B cell (primary cell): ENCODE measurements around the gene NFRKB. TPM values are rescaled to one million over a fixed set of nuclear protein-coding genes. Genes with fewer than 3 reads are reported as not detected.

Experiments used
- ATAC-seq: fragments of 200-7000 bp; cut with Tn5 transposase; one replicate; pipeline ENCODE4 v1.10.0; 2021; ENCODE audit warnings: low read depth, mild to moderate bottlenecking, moderate number of reproducible peaks, moderate library complexity
- CTCF ChIA-PET: fragments of 350-600 bp; sonication (Branson Sonifier 250); formaldehyde crosslinking; loops from one replicate; lab custom pipeline; 2021; ENCODE audit warnings: antibody characterized with exemption, inconsistent platforms; lab: Charles Lee
- POLR2A ChIA-PET: fragments of 350-600 bp; sonication (Branson Sonifier 250); formaldehyde crosslinking; loops from one replicate; lab custom pipeline; 2021; ENCODE audit warnings: antibody characterized with exemption; lab: Charles Lee
- DNase-seq: peaks from one replicate; pipeline ENCODE4 v3.0.0; 2013
- H2AFZ ChIP-seq: 2 replicates; pipeline ENCODE4 v1.6.1; 2012; ENCODE audit warnings: mild to moderate bottlenecking, low read depth, low read length; ENCODE audit not compliant: insufficient read depth, poor library complexity, severe bottlenecking
- H3K27ac ChIP-seq, 2 donors: 1 replicate in 1 of 2; 2 replicates in 1 of 2; pipeline ENCODE4 v1.5.1; 2012 to 2013; ENCODE audit warnings: low read length in 2 of 2, mild to moderate bottlenecking in 2 of 2, moderate library complexity in 1 of 2
- H3K27me3 ChIP-seq, 4 experiments: fragments of 200-600 bp in 1 of 4; sonication (generic) in 1 of 4; replicated peaks in 1 of 4; 1 replicate in 2 of 4; 2 replicates in 2 of 4; pipeline versions ENCODE4 v1.6.1 to v1.7.0; 2013 to 2016; ENCODE audit warnings: low read length in 3 of 4, mild to moderate bottlenecking in 2 of 4, mixed read lengths in 1 of 4, moderate library complexity in 1 of 4; ENCODE audit not compliant: insufficient read depth in 4 of 4, control insufficient read depth in 3 of 4; ENCODE audit errors: control extremely low read depth in 1 of 4
- H3K36me3 ChIP-seq, 2 experiments: replicated peaks in 1 of 2; 1 replicate in 1 of 2; 2 replicates in 1 of 2; pipeline versions ENCODE4 v1.6.1 to v1.7.1; 2013; ENCODE audit warnings: low read length in 1 of 2; ENCODE audit not compliant: insufficient read depth in 2 of 2, control insufficient read depth in 1 of 2; ENCODE audit errors: control extremely low read depth in 1 of 2, extremely low read depth in 1 of 2
- H3K4me1 ChIP-seq, 2 donors: fragments of 200-600 bp in 1 of 2; sonication (generic) in 1 of 2; 1 replicate in 1 of 2; 2 replicates in 1 of 2; pipeline versions ENCODE4 v1.5.1 to v1.6.1; 2013 to 2017; ENCODE audit warnings: low read length in 2 of 2; ENCODE audit not compliant: control insufficient read depth in 2 of 2, insufficient read depth in 2 of 2
- H3K4me2 ChIP-seq: replicated peaks from 2 replicates; pipeline ENCODE3; 2012; ENCODE audit warnings: mild to moderate bottlenecking, low read depth, low read length; ENCODE audit not compliant: poor library complexity, severe bottlenecking
- H3K4me3 ChIP-seq, 5 experiments: fragments of 200-600 bp in 1 of 5; sonication (generic) in 1 of 5; 1 replicate in 3 of 5; 2 replicates in 2 of 5; pipeline versions ENCODE4 v1.5.1 to v1.7.0; 2011 to 2016; ENCODE audit warnings: low read length in 4 of 5, mild to moderate bottlenecking in 4 of 5, low read depth in 2 of 5, control low read depth in 1 of 5, moderate library complexity in 1 of 5; ENCODE audit not compliant: insufficient read depth in 1 of 5; ENCODE audit errors: control extremely low read depth in 1 of 5, extremely low read depth in 1 of 5
- H3K79me2 ChIP-seq: fragments of 200-600 bp; sonication (generic); one replicate; pipeline ENCODE4 v1.6.0; 2016; ENCODE audit warnings: low read length; ENCODE audit not compliant: control insufficient read depth, insufficient read depth
- H3K9ac ChIP-seq: fragments of 200-600 bp; sonication (generic); 2 replicates; pipeline ENCODE4 v1.6.1; 2017; ENCODE audit warnings: mild to moderate bottlenecking, low read length, moderate library complexity
- H3K9me3 ChIP-seq, 3 donors: one replicate each; pipeline versions ENCODE4 v1.6.1 to v1.7.1; 2013; ENCODE audit warnings: low read length in 2 of 3; ENCODE audit not compliant: control insufficient read depth in 2 of 3, insufficient read depth in 1 of 3; ENCODE audit errors: control extremely low read depth in 1 of 3
- H4K20me1 ChIP-seq: 2 replicates; pipeline ENCODE4 v1.6.0; 2012; ENCODE audit warnings: mild to moderate bottlenecking, low read length; ENCODE audit not compliant: insufficient read depth, control insufficient read depth, poor library complexity, severe bottlenecking
- H3K27ac Mint-ChIP-seq: one replicate; pipeline ENCODE4 v1.8.0; 2021; ENCODE audit warnings: mixed read lengths
- H3K27me3 Mint-ChIP-seq: one replicate; pipeline ENCODE4 v1.8.0; 2021; ENCODE audit warnings: mixed read lengths
- H3K4me1 Mint-ChIP-seq: one replicate; pipeline ENCODE4 v1.8.0; 2021; ENCODE audit warnings: mixed read lengths
- H3K4me3 Mint-ChIP-seq: one replicate; pipeline ENCODE4 v1.8.0; 2021; ENCODE audit warnings: mixed read lengths
- H3K9me3 Mint-ChIP-seq: one replicate; pipeline ENCODE4 v1.8.0; 2022; ENCODE audit warnings: mixed read lengths; ENCODE audit not compliant: insufficient read depth
- EZH2 ChIP-seq: IDR thresholded peaks from 2 replicates; pipeline ENCODE4 v1.6.1; 2012; ENCODE audit warnings: borderline replicate concordance, low read depth, mild to moderate bottlenecking, moderate library complexity, low read length; ENCODE audit not compliant: insufficient read depth, poor library complexity, severe bottlenecking
- WGBS: methylation state at CpG from one replicate; pipeline ENCODE4 v1.1.5; 2013; ENCODE audit warnings: missing lambda C conversion rate; ENCODE audit not compliant: insufficient coverage; 5-methylcytosine and 5-hydroxymethylcytosine counted together
- intact Hi-C: fragments of 100-400 bp; cut with micrococcal nuclease; formaldehyde crosslinking; loops from one replicate; pipeline ENCODE4 v1.10.0; 2022
- polyA plus RNA-seq: library from polyadenylated mRNA; depleted of rRNA; stranded (reverse); fragments of >200 nt; gene quantifications from 2 replicates; pipeline ENCODE4 v1.2.3, GENCODE V29; 2012
- total RNA-seq, 2 donors: library from RNA; stranded (reverse); fragments of 120-200 nt in 1 of 2; gene quantifications; 1 replicate in 1 of 2; 2 replicates in 1 of 2; pipeline versions ENCODE4 v1.2.3 to v1.2.4, GENCODE V29; 2013 to 2022
- TF ChIP-seq, protein P1 (sequence below): fragments of 200-600 bp; IDR thresholded peaks from one replicate; pipeline ENCODE4 v1.8.0; 2022; ENCODE audit warnings: antibody characterized with exemption, mild to moderate bottlenecking

NFRKB gene
- total and polyA plus RNA-seq, 2 donors (not counting 1 experiment from before 2014, with no cell fraction given): 28.2 to 36.9 TPM

- WGBS: 94% methylated on average over 5 of the region's 8 CpGs
- ATAC-seq (no peak), DNase-seq (no peak)
- no peak overlapping the region for H3K9ac ChIP-seq
- Mint-ChIP-seq H3K4me3 (no peak overlapping the region), H3K27me3 (peaks cover 5% of the 10 kb centered on the region), H3K27ac (no peak overlapping the region), H3K9me3 (no peaks in the 10 kb centered on the region), H3K4me1 (no peaks in the 10 kb centered on the region)
- H2AFZ ChIP-seq: no peak overlapping the region
- H3K4me1 ChIP-seq: no peaks in the 10 kb centered on the region
- H3K36me3 ChIP-seq: peaks cover 0 to 6% of the 10 kb centered on the region in 2 experiments
- no peaks in the 10 kb centered on the region for H3K79me2 ChIP-seq
- H4K20me1 ChIP-seq: no peaks in the 10 kb centered on the region
- intact Hi-C loops: no loop called here
- H3K27ac ChIP-seq: no peak overlapping the region
- ChIA-PET POLR2A (no interaction called here), CTCF (no interaction called here)
- no peak overlapping the region for H3K4me3 ChIP-seq
- no peak for TF ChIP-seq EZH2
- TF ChIP-seq, protein P1, sequence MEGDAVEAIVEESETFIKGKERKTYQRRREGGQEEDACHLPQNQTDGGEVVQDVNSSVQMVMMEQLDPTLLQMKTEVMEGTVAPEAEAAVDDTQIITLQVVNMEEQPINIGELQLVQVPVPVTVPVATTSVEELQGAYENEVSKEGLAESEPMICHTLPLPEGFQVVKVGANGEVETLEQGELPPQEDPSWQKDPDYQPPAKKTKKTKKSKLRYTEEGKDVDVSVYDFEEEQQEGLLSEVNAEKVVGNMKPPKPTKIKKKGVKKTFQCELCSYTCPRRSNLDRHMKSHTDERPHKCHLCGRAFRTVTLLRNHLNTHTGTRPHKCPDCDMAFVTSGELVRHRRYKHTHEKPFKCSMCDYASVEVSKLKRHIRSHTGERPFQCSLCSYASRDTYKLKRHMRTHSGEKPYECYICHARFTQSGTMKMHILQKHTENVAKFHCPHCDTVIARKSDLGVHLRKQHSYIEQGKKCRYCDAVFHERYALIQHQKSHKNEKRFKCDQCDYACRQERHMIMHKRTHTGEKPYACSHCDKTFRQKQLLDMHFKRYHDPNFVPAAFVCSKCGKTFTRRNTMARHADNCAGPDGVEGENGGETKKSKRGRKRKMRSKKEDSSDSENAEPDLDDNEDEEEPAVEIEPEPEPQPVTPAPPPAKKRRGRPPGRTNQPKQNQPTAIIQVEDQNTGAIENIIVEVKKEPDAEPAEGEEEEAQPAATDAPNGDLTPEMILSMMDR: no peak
- no peaks in the 10 kb centered on the region for H3K27me3 ChIP-seq
- H3K4me2 ChIP-seq: no peak overlapping the region
- H3K9me3 ChIP-seq: no peaks in the 10 kb centered on the region
These were observed 39.3 kb downstream of the NFRKB start for GRCh38 chr11:129856036-129856435.

DNA sequence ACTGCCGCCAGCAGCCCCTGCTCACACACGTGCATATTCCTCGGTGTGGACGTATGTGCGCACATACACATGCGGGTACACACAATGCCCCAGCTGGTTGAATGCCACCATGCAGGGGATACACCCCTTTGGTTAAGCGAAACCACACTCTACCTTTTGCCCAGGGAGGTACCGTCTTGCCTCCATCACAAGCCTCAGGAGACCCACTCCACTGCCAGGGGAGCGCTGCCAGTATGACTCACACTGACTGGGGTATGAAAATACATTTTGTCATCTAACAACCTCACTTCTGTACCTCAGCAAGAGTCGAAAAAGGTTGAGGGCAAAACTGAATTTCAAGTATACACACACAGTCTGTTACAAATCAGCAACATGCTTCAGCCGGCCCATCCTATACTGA is 40.3 kb downstream of the NFRKB start:
- intact Hi-C loops: no loop called here
- no peak for ATAC-seq
- ChIA-PET CTCF (no interaction called here), POLR2A (no interaction called here)
- no peak overlapping the region for H3K9ac ChIP-seq
- peaks cover 0 to 3% of the 10 kb centered on the region in 2 experiments for H3K36me3 ChIP-seq
- TF ChIP-seq, protein P1: no peak
- no peak for TF ChIP-seq EZH2
- no peak overlapping the region for H3K4me2 ChIP-seq
- H3K4me3 Mint-ChIP-seq: no peak overlapping the region
- H3K27me3 Mint-ChIP-seq: peaks cover 8% of the 10 kb centered on the region
- no peaks in the 10 kb centered on the region for H3K4me1 ChIP-seq
- H3K27ac Mint-ChIP-seq: no peak overlapping the region
- WGBS: 88% methylated on average over 11 of the region's 11 CpGs
- H3K79me2 ChIP-seq: no peaks in the 10 kb centered on the region
- no peak overlapping the region for H3K4me3 ChIP-seq
- H4K20me1 ChIP-seq: no peaks in the 10 kb centered on the region
- DNase-seq: no peak
- H2AFZ ChIP-seq: no peak overlapping the region
- H3K4me1 Mint-ChIP-seq: no peaks in the 10 kb centered on the region
- no peaks in the 10 kb centered on the region for H3K9me3 ChIP-seq
- H3K27me3 ChIP-seq: no peaks in the 10 kb centered on the region
- H3K9me3 Mint-ChIP-seq: no peaks in the 10 kb centered on the region
- no peak overlapping the region for H3K27ac ChIP-seq
